ENCODE measurements around the gene GPC3. TPM values are rescaled to one million over a fixed set of nuclear protein-coding genes. Genes with fewer than 3 reads are reported as not detected.

The GPC3 gene
- polyA plus RNA-seq, 1 of the 3 experiments (the other 2 are of a cell fraction), result 1.4 TPM

GRCh38 chrX:133966199-133966598, 19.2 kb downstream of the GPC3 start:
- CTCF ChIA-PET, result interaction anchor here (1.4 to 1.8 kb wide), 2 partner anchors 9 to 174 kb away, joined by 6 to 7 read pairs; no protein-coding TSS in a partner anchor
- WGBS (ENCODE audit: low lambda C conversion rate), result 52% methylated on average over 3 of the region's 3 CpGs

GRCh38 chrX:133965321-133965720, 20.1 kb downstream of the GPC3 start:
- Histone ChIP-seq H3K9me2 (no peaks in the 10 kb centered on the region), H3K27me3 (ENCODE audit: insufficient read depth) (peaks cover 6% of the 10 kb centered on the region; the same call in 1 of the 2 replicates), H3K4me1 (ENCODE audit: control insufficient read depth in 1 of 2, insufficient read depth in 2 of 2, low read depth in 1 of 2, low read length in 1 of 2) (no peaks in the 10 kb centered on the region; a peak in 1 of 4 replicates), H3K36me3 (replicated peaks in 1 of 2; ENCODE audit: control insufficient read depth in 1 of 2, insufficient read depth in 2 of 2, low read length in 1 of 2) (no peaks in the 10 kb centered on the region), H3K9me3 (no peaks in the 10 kb centered on the region), H3K4me2 (no peak overlapping the region), H3F3A (replicated peaks; ENCODE audit: insufficient read depth) (no peaks in the 10 kb centered on the region), H4K20me1 (ENCODE audit: insufficient read depth) (no peaks in the 10 kb centered on the region), H2AFZ (ENCODE audit: low read depth) (no peak overlapping the region), H3K79me2 (ENCODE audit: insufficient read depth) (no peaks in the 10 kb centered on the region), H3K9ac (no peak overlapping the region), H3K27ac (ENCODE audit: low read depth in 2 of 2, low read length in 1 of 2) (no peak overlapping the region), H3K4me3 (ENCODE audit: low read depth in 2 of 2, low read length in 1 of 2) (no peak overlapping the region)
- WGBS (ENCODE audit: low lambda C conversion rate), result 12% methylated on average over 3 of the region's 3 CpGs
- DNase-seq, result no peak
- ChIA-PET CTCF (interaction anchor here (1.4 to 1.8 kb wide), 2 partner anchors 8 to 173 kb away, joined by 6 to 7 read pairs; no protein-coding TSS in a partner anchor), POLR2A (no interaction called here)
- TF ChIP-seq FOSL2 (IDR thresholded peaks at IDR 0.05; ENCODE audit: borderline replicate concordance, low read depth) (no peak), EZH2phosphoT487 (IDR thresholded peaks at IDR 0.05; ENCODE audit: borderline replicate concordance, low read depth) (no peak), GATA2 (CRISPR knock-in tag; IDR thresholded peaks at IDR 0.05) (no peak), REST (IDR thresholded peaks at IDR 0.05; ENCODE audit: low read depth, low read length) (no peak), TCF12 (IDR thresholded peaks at IDR 0.05) (no peak), NRF1 (IDR thresholded peaks at IDR 0.05; ENCODE audit: low read depth, low read length) (no peak), YY1 (IDR thresholded peaks at IDR 0.05; ENCODE audit: low read depth) (no peak), SIN3A (IDR thresholded peaks at IDR 0.05; ENCODE audit: borderline replicate concordance, low read depth, low read length) (no peak), MXI1 (IDR thresholded peaks at IDR 0.05; ENCODE audit: low read depth, low read length) (no peak), ELF1 (IDR thresholded peaks at IDR 0.05) (no peak), RAD21 (IDR thresholded peaks at IDR 0.05; ENCODE audit: low read length) (no peak), RFX5 (IDR thresholded peaks at IDR 0.05; ENCODE audit: low read length) (no peak)

More at GRCh38 chrX:133966199-133966598, 19.2 kb downstream of the GPC3 start:
- no peak for DNase-seq
- Histone ChIP-seq H3F3A (replicated peaks; ENCODE audit: insufficient read depth) (no peaks in the 10 kb centered on the region), H3K4me2 (no peak overlapping the region), H3K9me3 (no peaks in the 10 kb centered on the region), H3K4me1 (ENCODE audit: control insufficient read depth in 1 of 2, insufficient read depth in 2 of 2, low read depth in 1 of 2, low read length in 1 of 2) (no peaks in the 10 kb centered on the region; a peak in 1 of 4 replicates), H3K4me3 (ENCODE audit: low read depth in 2 of 2, low read length in 1 of 2) (no peak overlapping the region), H3K36me3 (replicated peaks in 1 of 2; ENCODE audit: control insufficient read depth in 1 of 2, insufficient read depth in 2 of 2, low read length in 1 of 2) (no peaks in the 10 kb centered on the region), H3K9me2 (no peaks in the 10 kb centered on the region), H3K79me2 (ENCODE audit: insufficient read depth) (no peaks in the 10 kb centered on the region), H4K20me1 (ENCODE audit: insufficient read depth) (no peaks in the 10 kb centered on the region), H3K27ac (ENCODE audit: low read depth in 2 of 2, low read length in 1 of 2) (no peak overlapping the region), H2AFZ (ENCODE audit: low read depth) (no peak overlapping the region), H3K9ac (no peak overlapping the region), H3K27me3 (ENCODE audit: insufficient read depth) (peaks cover 3% of the 10 kb centered on the region; the same call in 1 of the 2 replicates)
- no peak for TF ChIP-seq USF2 (IDR thresholded peaks at IDR 0.05; ENCODE audit: borderline replicate concordance, low read depth, low read length)
- no peak for TF ChIP-seq POLR2AphosphoS5 (IDR thresholded peaks at IDR 0.05; ENCODE audit: low read depth, low read length)
- TF ChIP-seq RAD21 (IDR thresholded peaks at IDR 0.05; ENCODE audit: low read length), result no peak
- no peak for TF ChIP-seq TEAD4 (IDR thresholded peaks at IDR 0.05; ENCODE audit: borderline replicate concordance, insufficient read depth)
- no peak for TF ChIP-seq REST (IDR thresholded peaks at IDR 0.05; ENCODE audit: low read depth, low read length)
- POLR2A ChIA-PET, result no interaction called here

Data from SK-N-SH (cell line).